HG03354 (cell line): ENCODE results near the gene EBP.
A peak's percentile ranks its signal among the peaks of the same experiment; 100 is the strongest.

Experiments used
- ATAC-seq: cut with Tn5 transposase; IDR thresholded peaks from one replicate; pipeline ENCODE4 v1.9.1; 2021; ENCODE audit warnings: mild to moderate bottlenecking; ENCODE audit not compliant: unreplicated experiment, poor library complexity, severe bottlenecking

The EBP gene

GRCh38 chrX:48491809-48492208 lies 29.8 kb upstream of the EBP start:
- ATAC-seq, result no peak

- ATAC-seq, result no peak
These were observed 29.2 kb upstream of the EBP start for GRCh38 chrX:48492293-48492910.

GRCh38 chrX:48493890-48494364 lies 27.7 kb upstream of the EBP start:
- ATAC-seq, result no peak

GRCh38 chrX:48496660-48497059 lies 24.9 kb upstream of the EBP start:
- no peak for ATAC-seq

- no peak for ATAC-seq
These were observed 23.7 kb upstream of the EBP start for GRCh38 chrX:48497871-48498270.

GRCh38 chrX:48498374-48498809 lies 23.2 kb upstream of the EBP start:
- ATAC-seq, result no peak

- ATAC-seq, result no peak
These were observed 17.3 kb upstream of the EBP start for GRCh38 chrX:48504261-48504660.

GRCh38 chrX:48505481-48505880 lies 16.1 kb upstream of the EBP start:
- ATAC-seq, result no peak

GRCh38 chrX:48507246-48507645 lies 14.4 kb upstream of the EBP start:
- ATAC-seq, result no peak

GRCh38 chrX:48508400-48509244 lies 13.0 kb upstream of the EBP start, which contains the start of gene PORCN:
PORCN (plus strand) TSS chrX:48508992; CDS start chrX:48509821, 829 bp downstream.
- ATAC-seq, result peak; percentile 77

- ATAC-seq, result peak; percentile 11
These were observed 12.4 kb upstream of the EBP start for GRCh38 chrX:48509245-48509590.

GRCh38 chrX:48509619-48510018 lies 12.0 kb upstream of the EBP start:
- peak; percentile 7 for ATAC-seq

GRCh38 chrX:48511560-48511959 lies 10.0 kb upstream of the EBP start:
- ATAC-seq, result no peak

- no peak for ATAC-seq
These were observed 9.2 kb upstream of the EBP start for GRCh38 chrX:48512371-48512935.

GRCh38 chrX:48513670-48514069 lies 7.9 kb upstream of the EBP start:
- no peak for ATAC-seq

- no peak for ATAC-seq
These were observed 7.3 kb upstream of the EBP start for GRCh38 chrX:48514126-48514806.

GRCh38 chrX:48514868-48515460 lies 6.6 kb upstream of the EBP start:
- ATAC-seq, result no peak

GRCh38 chrX:48515842-48516241 lies 5.8 kb upstream of the EBP start:
- no peak for ATAC-seq

- no peak for ATAC-seq
These were observed 5.3 kb upstream of the EBP start for GRCh38 chrX:48516285-48516684.

GRCh38 chrX:48516987-48517386 lies 4.6 kb upstream of the EBP start:
- ATAC-seq, result no peak
